Measurements from ENCODE around the gene ZSCAN23. TPM values are rescaled to one million over a fixed set of nuclear protein-coding genes. Genes with fewer than 3 reads are reported as not detected.

The ZSCAN23 gene
- total RNA-seq, 1 experiment from 2014 or later = 2.9 TPM

DNA sequence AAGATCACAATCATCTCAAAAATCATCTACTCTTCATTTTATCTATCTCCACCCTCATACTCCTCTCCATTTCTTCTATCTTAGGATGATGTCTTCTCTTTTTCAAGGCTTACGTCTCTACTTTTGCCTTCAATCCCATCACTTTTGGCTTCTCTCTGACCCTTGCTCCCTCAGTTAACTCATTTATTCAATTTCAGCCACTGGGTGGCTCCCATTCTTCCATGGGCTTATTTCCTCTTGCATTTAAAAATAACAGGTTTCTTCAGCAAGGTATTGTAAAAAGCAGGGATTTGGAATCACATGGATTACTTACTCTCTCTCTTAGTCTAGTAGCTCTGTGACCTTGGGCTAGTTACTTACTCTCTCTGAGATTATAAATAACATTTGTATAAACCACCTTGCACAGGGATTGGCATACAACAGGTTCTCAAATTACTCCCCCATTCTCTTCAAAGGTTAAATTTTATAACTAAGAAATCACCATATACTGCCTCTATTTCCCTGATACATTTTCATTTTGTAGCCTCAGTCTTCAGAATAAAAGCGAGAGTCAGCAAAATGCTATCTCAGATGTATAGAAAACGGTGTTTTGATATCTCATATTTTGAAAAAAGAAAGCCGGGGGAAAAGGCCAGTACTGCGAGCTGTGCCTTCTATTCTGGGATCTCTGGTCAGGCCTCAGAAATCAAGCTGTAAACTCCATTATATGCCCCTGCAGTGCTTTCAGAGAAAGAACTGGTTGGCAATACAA is 49.2 kb downstream of the ZSCAN23 start:
- no peaks in the 10 kb centered on the region for H3K23me2 ChIP-seq (ENCODE audit: insufficient read length, low read depth, low read length, poor library complexity, severe bottlenecking)
- no peak overlapping the region for H3K9ac ChIP-seq (ENCODE audit: extremely low read depth, insufficient read length, low read length)
- H2BK5ac ChIP-seq (ENCODE audit: insufficient read length, low read length) = no peak overlapping the region
- no peaks in the 10 kb centered on the region; the same call in 1 of the 2 replicates for H3K27me3 ChIP-seq (ENCODE audit: insufficient read depth, low read length)
- no peak overlapping the region for H3K14ac ChIP-seq (ENCODE audit: insufficient read depth, low read length)
- 0 out of 7 replicates have a peak overlapping the region, but pooled peaks of 1 of the 3 experiments have one; percentile 3 for H3K27ac Mint-ChIP-seq
- peaks cover 4% of the 10 kb centered on the region; the same call in 1 of the 2 replicates for H3K79me2 ChIP-seq (ENCODE audit: insufficient read depth, low read length)
- H3T11ph ChIP-seq (ENCODE audit: low read length) = no peak overlapping the region
- H3K9me3 Mint-ChIP-seq = no peaks in the 10 kb centered on the region
- H2BK12ac ChIP-seq (ENCODE audit: insufficient read length, low read depth, low read length) = no peak overlapping the region
- no peak overlapping the region for H3K4me2 ChIP-seq (ENCODE audit: insufficient read depth, insufficient read length, low read length)
- H3K4ac ChIP-seq (ENCODE audit: low read depth, low read length) = no peak overlapping the region
- no peak for DNase-seq
- no peak overlapping the region for H2BK120ac ChIP-seq (ENCODE audit: low read depth, low read length, poor library complexity, severe bottlenecking)
- no peak overlapping the region for H4K8ac ChIP-seq (replicated peaks; ENCODE audit: insufficient read length, low read depth, low read length)
- no peak overlapping the region for H4K5ac ChIP-seq (ENCODE audit: insufficient read length, low read depth, low read length)
- H2AFZ ChIP-seq (ENCODE audit: low read length) = no peak overlapping the region
- H3K4me1 ChIP-seq (ENCODE audit: insufficient read depth, low read length) = peaks cover 5% of the 10 kb centered on the region; the same call in 1 of the 2 replicates
- no peak overlapping the region for H2BK20ac ChIP-seq (ENCODE audit: low read depth, low read length, poor library complexity, severe bottlenecking)
- H3K56ac ChIP-seq (ENCODE audit: insufficient read length, low read depth, low read length) = no peak overlapping the region
- H3K27me3 Mint-ChIP-seq (ENCODE audit: low read depth) = no peaks in the 10 kb centered on the region
- H2BK15ac ChIP-seq (ENCODE audit: low read depth, low read length) = no peak overlapping the region
- peaks cover 25 to 28% of the 10 kb centered on the region in 2 experiments for H3K4me1 Mint-ChIP-seq
- no peak overlapping the region; a peak in 1 of 5 replicates for H3K4me3 Mint-ChIP-seq
- peaks cover 6% of the 10 kb centered on the region for H3K79me1 ChIP-seq (ENCODE audit: insufficient read depth, low read depth, low read length, poor library complexity, severe bottlenecking)
- H3K18ac ChIP-seq (ENCODE audit: insufficient read length, low read depth, low read length) = no peak overlapping the region
- no peaks in the 10 kb centered on the region for H4K20me1 ChIP-seq (ENCODE audit: control insufficient read depth, insufficient read depth, insufficient read length)
- no peak overlapping the region for H2AK5ac ChIP-seq (ENCODE audit: insufficient read length, low read length)
- 100% methylated on average over 1 of the region's 5 CpGs for WGBS (ENCODE audit: extremely low coverage, insufficient read length, low lambda C conversion rate)
- peaks cover 53 to 78% (median 74%) of the 10 kb centered on the region in 3 experiments; a peak in 6 of 7 replicates for H3K36me3 Mint-ChIP-seq (ENCODE audit: insufficient read depth in 1 of 3, low read depth in 3 of 3)
- no peak overlapping the region for H3K23ac ChIP-seq (ENCODE audit: insufficient read length, low read depth, low read length)
- no peaks in the 10 kb centered on the region for H3K9me3 ChIP-seq (ENCODE audit: control insufficient read depth, low read depth, low read length)
- no peak overlapping the region for H4K91ac ChIP-seq (ENCODE audit: insufficient read length, low read depth, low read length)
- H3K27ac ChIP-seq (ENCODE audit: insufficient read length, low read depth, low read length) = no peak overlapping the region
- TF ChIP-seq, protein P1, sequence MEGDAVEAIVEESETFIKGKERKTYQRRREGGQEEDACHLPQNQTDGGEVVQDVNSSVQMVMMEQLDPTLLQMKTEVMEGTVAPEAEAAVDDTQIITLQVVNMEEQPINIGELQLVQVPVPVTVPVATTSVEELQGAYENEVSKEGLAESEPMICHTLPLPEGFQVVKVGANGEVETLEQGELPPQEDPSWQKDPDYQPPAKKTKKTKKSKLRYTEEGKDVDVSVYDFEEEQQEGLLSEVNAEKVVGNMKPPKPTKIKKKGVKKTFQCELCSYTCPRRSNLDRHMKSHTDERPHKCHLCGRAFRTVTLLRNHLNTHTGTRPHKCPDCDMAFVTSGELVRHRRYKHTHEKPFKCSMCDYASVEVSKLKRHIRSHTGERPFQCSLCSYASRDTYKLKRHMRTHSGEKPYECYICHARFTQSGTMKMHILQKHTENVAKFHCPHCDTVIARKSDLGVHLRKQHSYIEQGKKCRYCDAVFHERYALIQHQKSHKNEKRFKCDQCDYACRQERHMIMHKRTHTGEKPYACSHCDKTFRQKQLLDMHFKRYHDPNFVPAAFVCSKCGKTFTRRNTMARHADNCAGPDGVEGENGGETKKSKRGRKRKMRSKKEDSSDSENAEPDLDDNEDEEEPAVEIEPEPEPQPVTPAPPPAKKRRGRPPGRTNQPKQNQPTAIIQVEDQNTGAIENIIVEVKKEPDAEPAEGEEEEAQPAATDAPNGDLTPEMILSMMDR (conservative IDR thresholded peaks at IDR 0.05) = peak; percentile 52; the same call in 2 of the 3 replicates

Data from H9 (cell line).